ENCODE results near the gene TMEM184C.

Gene TMEM184C

DNA sequence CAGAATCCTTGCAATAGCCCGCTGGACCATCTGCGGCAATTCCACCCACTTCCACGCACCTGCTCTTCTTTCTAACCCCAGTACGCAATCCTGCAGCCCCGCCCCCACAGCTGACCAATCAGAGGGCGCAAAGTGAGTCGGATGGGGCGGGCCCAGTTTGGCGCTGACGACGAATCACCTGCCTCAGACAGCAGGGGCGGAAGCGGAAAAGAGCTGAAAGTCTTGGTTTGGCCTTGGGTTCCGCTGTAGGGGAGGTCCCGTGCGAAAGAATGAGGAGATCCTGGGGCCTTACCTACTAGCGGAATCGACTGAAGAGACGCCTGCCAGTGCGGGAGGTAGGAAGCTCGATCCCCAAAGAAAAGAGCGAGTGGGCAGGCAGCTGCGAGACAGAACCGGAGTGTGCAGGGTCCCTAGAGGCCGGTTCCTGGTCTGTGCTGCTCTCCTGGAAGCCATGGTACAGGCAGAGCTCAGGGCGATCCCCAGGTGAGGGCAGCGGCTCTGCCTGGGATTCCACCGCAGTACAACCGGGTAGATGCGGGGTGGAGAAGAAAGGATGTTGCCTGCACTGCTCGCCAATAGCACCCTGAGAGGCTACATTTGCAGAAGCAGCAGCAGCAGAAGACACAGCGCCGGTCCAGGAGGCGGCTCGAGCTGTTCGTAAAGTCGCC is at the start of gene TMEM184C:
Gene TMEM184C (plus strand): TSS at position 225 of the 668 bp plus-strand sequence. CDS start 560 bp downstream, outside the sequence.
- H3K4me3 ChIP-seq (ENCODE audit: low read length): peak within 1 kb of the TSS; percentile 82
- DNase-seq (ENCODE audit: low read depth): peak; percentile 84
- TF ChIP-seq, protein P1, sequence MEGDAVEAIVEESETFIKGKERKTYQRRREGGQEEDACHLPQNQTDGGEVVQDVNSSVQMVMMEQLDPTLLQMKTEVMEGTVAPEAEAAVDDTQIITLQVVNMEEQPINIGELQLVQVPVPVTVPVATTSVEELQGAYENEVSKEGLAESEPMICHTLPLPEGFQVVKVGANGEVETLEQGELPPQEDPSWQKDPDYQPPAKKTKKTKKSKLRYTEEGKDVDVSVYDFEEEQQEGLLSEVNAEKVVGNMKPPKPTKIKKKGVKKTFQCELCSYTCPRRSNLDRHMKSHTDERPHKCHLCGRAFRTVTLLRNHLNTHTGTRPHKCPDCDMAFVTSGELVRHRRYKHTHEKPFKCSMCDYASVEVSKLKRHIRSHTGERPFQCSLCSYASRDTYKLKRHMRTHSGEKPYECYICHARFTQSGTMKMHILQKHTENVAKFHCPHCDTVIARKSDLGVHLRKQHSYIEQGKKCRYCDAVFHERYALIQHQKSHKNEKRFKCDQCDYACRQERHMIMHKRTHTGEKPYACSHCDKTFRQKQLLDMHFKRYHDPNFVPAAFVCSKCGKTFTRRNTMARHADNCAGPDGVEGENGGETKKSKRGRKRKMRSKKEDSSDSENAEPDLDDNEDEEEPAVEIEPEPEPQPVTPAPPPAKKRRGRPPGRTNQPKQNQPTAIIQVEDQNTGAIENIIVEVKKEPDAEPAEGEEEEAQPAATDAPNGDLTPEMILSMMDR (conservative IDR thresholded peaks at IDR 0.05; ENCODE audit: low read depth, low read length): peak; percentile 19

DNA sequence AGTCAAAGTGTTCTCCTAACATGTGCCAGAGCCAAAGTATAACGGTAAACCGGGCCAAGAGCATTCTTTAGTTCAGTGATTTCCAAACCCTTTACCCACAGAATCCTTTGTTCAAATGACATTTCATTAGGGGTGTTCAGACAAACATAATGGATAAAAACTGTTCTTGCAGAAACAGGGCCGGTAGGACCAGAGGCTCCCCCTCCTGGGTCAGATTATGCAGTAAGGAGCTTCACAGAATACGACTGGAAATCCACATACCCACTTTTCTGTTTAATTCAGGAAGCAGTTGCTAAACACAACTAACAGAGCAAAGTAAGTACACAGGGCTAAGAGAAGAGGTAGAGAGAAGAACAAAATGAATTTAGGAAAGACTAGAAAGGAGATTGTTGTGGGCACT is 46.6 kb upstream of the TMEM184C start:
- no peak overlapping the region for H3K4me3 ChIP-seq (ENCODE audit: low read length)
- TF ChIP-seq, protein P1 (conservative IDR thresholded peaks at IDR 0.05; ENCODE audit: low read depth, low read length): no peak
- no peak for DNase-seq (ENCODE audit: low read depth)

DNA sequence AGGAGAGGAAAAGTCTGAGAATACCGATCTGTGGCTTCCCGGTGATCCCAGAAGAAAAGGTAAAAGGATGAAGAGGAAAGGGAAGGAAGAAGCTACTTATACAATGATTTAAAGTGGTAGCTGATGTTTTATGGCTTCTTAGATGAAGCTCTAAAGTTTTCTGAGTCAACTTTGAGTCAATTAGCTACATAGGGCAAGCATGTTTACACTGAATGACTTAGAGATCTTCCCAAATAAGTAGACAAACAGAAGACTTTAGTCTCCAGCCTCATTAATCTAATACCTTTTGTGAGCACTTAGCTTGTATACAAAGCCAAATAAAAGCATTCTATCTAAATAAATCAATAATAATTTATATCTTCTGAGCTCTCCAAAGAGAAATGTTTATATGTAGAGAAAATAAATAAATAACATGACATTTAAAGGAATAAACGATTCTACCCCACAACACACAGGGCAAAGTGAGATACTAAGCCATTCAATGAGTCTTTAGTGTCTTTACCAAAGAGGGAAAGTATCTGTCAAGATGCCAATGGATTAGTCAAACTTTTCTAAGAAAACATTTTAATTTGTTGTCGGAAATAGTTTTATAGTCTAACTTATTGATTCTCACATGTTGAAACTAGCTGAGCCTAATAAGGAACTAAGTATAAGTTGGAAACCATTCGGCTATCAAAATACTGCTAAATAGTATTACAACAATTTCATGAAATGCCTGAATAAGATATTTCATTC is 46.0 kb upstream of the TMEM184C start:
- no peak overlapping the region for H3K4me3 ChIP-seq (ENCODE audit: low read length)
- TF ChIP-seq, protein P1 (conservative IDR thresholded peaks at IDR 0.05; ENCODE audit: low read depth, low read length): no peak
- no peak for DNase-seq (ENCODE audit: low read depth)

DNA sequence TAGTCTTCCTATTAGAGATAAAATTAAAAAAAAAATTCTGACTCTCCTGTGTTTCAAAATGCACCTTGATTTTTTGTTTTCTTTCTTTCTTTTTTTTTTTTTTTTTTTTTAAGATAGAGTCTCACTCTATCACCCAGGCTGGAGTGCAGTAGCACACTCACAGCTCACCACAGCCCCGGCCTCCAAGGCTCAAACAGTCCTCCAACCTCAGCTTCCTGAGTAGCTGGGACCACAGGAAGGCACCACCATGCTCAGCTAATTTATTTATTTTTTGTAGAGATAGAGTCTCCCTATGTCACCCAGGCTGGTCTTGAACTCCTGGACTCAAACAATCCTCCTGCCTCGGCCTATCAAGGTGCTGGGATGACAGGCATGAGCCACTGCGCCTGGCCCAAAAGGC is 41.1 kb upstream of the TMEM184C start:
- TF ChIP-seq, protein P1 (conservative IDR thresholded peaks at IDR 0.05; ENCODE audit: low read depth, low read length): no peak
- DNase-seq (ENCODE audit: low read depth): no peak
- no peak overlapping the region for H3K4me3 ChIP-seq (ENCODE audit: low read length)

DNA sequence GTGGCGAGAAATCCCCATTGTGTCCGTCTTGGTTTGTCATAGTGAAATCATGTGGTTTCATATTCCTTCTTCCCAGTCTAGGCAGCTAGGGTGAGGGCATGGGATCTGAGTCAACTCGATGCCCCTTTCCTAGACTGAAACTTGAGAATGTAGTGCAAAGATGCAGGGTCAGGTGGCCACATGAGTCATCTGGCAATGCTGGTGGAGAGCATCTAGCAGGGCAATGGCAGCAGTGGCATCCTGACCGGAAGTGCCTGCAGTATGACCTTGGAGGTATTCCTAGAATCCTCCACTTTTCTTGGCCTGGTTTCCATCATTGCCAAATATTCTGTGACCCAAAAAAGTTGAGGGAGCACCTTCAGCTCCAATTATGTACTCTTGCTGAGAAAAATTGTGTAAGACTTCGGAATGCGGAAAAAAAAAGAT is 39.1 kb upstream of the TMEM184C start:
- H3K4me3 ChIP-seq (ENCODE audit: low read length): no peak overlapping the region
- TF ChIP-seq, protein P1 (conservative IDR thresholded peaks at IDR 0.05; ENCODE audit: low read depth, low read length): no peak
- peak; percentile 96 for DNase-seq (ENCODE audit: low read depth)

DNA sequence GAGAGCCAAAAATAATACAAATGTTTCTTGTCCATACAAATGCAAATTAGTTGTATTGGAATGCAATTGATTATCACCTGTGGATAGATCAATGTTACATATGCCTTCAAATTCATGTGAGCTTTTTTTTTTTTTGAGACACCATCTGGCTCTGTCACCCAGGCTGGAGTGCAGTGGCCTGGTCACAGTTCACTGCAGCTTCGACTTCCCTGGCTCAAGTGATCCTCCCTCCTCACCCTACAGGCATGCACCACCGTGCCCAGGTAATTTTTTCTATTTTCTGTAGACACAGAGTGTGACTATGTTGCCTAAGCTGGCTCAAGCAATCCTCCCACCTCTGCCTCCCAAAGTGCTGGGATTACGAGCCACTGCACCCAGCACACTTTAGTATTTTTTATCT is 38.6 kb upstream of the TMEM184C start:
- no peak for DNase-seq (ENCODE audit: low read depth)
- no peak overlapping the region for H3K4me3 ChIP-seq (ENCODE audit: low read length)
- TF ChIP-seq, protein P1 (conservative IDR thresholded peaks at IDR 0.05; ENCODE audit: low read depth, low read length): no peak

DNA sequence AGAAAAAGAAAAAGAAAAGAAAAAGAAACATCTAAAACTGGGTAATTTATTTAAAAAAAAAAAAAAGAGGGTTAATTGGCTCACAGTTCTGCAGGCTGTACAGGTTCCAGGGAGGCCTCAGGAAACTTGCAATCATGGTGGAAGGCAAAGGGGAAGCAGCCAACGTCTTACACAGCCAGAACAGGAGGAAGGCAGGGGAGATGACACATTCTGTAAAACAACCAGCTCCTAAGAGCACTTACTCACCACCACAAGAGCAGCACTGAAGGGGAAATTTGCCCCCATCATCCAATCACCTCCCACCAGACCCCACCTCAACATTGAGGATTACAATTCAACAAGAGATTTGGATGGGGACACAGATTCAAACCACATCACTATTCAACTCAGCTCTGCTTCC is 36.8 kb upstream of the TMEM184C start:
- TF ChIP-seq, protein P1 (conservative IDR thresholded peaks at IDR 0.05; ENCODE audit: low read depth, low read length): no peak

More for the DNA sequence above, 36.8 kb upstream of the TMEM184C start:
- no peak for DNase-seq (ENCODE audit: low read depth)
- H3K4me3 ChIP-seq (ENCODE audit: low read length): no peak overlapping the region

All from retinal pigment epithelial cell (primary cell).